PC-9 (cell line): ENCODE data around the gene KRT222. TPM values are rescaled to one million over a fixed set of nuclear protein-coding genes. Genes with fewer than 3 reads are reported as not detected.

ENCODE experiments used
- BruUV-seq: library from RNA; stranded (reverse); fragments of 400-500 nt; replicated peaks from 2 replicates; lab custom pipeline; 2021; lab: Mats Ljungman, UMichigan
- CTCF ChIA-PET: fragments of 300-600 bp; sonication (Branson Sonifier 250); formaldehyde crosslinking; loops from one replicate; lab custom pipeline; 2022; ENCODE audit warnings: antibody characterized with exemption; lab: Charles Lee
- POLR2A ChIA-PET: fragments of 300-600 bp; sonication (Branson Sonifier 250); formaldehyde crosslinking; loops from one replicate; lab custom pipeline; 2022; ENCODE audit warnings: antibody characterized with exemption; ENCODE audit not compliant: unreplicated experiment; lab: Charles Lee
- DNase-seq, 2 experiments: peaks; one replicate each; pipeline versions ENCODE4 v3.0.0 to v3.0.0-alpha.2; 2015 to 2022; ENCODE audit warnings: mixed read lengths in 1 of 2
- H2AFZ ChIP-seq: fragments of 200-600 bp; sonication (generic); 2 replicates; pipeline ENCODE4 v1.8.1; 2017; ENCODE audit warnings: antibody characterized with exemption
- H3F3A ChIP-seq: fragments of 200-600 bp; sonication (generic); 2 replicates; pipeline ENCODE4 v1.8.1; 2017; ENCODE audit warnings: antibody characterized with exemption, mild to moderate bottlenecking, low read depth; ENCODE audit not compliant: insufficient read depth
- H3K27ac ChIP-seq: fragments of 200-600 bp; sonication (generic); 2 replicates; pipeline ENCODE4 v1.6.1; 2016; ENCODE audit warnings: mixed run types
- H3K27me3 ChIP-seq: fragments of 200-600 bp; sonication (generic); 2 replicates; pipeline ENCODE4 v1.6.1; 2016; ENCODE audit warnings: low read depth, mixed run types; ENCODE audit not compliant: insufficient read depth
- H3K36me3 ChIP-seq: fragments of 200-600 bp; sonication (generic); 2 replicates; pipeline ENCODE4 v1.6.1; 2016; ENCODE audit warnings: low read depth, mixed run types
- H3K4me1 ChIP-seq: fragments of 200-600 bp; sonication (generic); replicated peaks from 2 replicates; pipeline ENCODE4 v1.6.1; 2016; ENCODE audit warnings: mixed run types; ENCODE audit not compliant: insufficient read depth
- H3K4me2 ChIP-seq: fragments of 200-600 bp; sonication (generic); 2 replicates; pipeline ENCODE4 v1.6.1; 2017; ENCODE audit warnings: mixed run types
- H3K4me3 ChIP-seq: fragments of 200-600 bp; sonication (generic); 2 replicates; pipeline ENCODE4 v1.6.1; 2016; ENCODE audit warnings: mixed run types
- H3K79me2 ChIP-seq: fragments of 200-600 bp; sonication (generic); 2 replicates; pipeline ENCODE4 v1.6.1; 2017; ENCODE audit warnings: low read depth, mixed run types
- H3K9me2 ChIP-seq: fragments of 200-600 bp; sonication (generic); 2 replicates; pipeline ENCODE4 v1.8.1; 2017; ENCODE audit warnings: mild to moderate bottlenecking; ENCODE audit not compliant: insufficient read depth
- H3K9me3 ChIP-seq: fragments of 200-600 bp; sonication (generic); 2 replicates; pipeline ENCODE4 v1.8.1; 2016; ENCODE audit warnings: low read depth; ENCODE audit not compliant: insufficient read depth
- H4K20me1 ChIP-seq: fragments of 200-600 bp; sonication (generic); 2 replicates; pipeline ENCODE4 v1.8.1; 2017; ENCODE audit not compliant: insufficient read depth
- CTCF ChIP-seq: fragments of 200-600 bp; sonication (generic); conservative IDR thresholded peaks from 2 replicates; pipeline ENCODE4 v1.6.1; 2017; ENCODE audit warnings: mixed run types, antibody characterized with exemption, mild to moderate bottlenecking, moderate library complexity
- EZH2 ChIP-seq: fragments of 200-600 bp; sonication (generic); IDR thresholded peaks from 2 replicates; pipeline ENCODE4 v1.8.0; 2017; ENCODE audit warnings: antibody characterized with exemption, low read depth
- intact Hi-C: fragments of 100-400 bp; cut with micrococcal nuclease; formaldehyde crosslinking; loops from one replicate; pipeline ENCODE4 v1.10.0; 2022; ENCODE audit not compliant: unreplicated experiment
- total RNA-seq: library from RNA; stranded (reverse); gene quantifications from 2 replicates; pipeline ENCODE4 v1.2.3, GENCODE V29; 2021

KRT222 gene
- total RNA-seq, 1 experiment from 2014 or later = not detected

GRCh38 chr17:40663252-40663651 is 1.7 kb downstream of the KRT222 start:
- H3K4me1 ChIP-seq = no peaks in the 10 kb centered on the region
- no peaks in the 10 kb centered on the region for H3K79me2 ChIP-seq
- no peak overlapping the region; the same call in 1 of the 2 replicates for H2AFZ ChIP-seq
- H3K4me3 ChIP-seq = no peak overlapping the region
- H4K20me1 ChIP-seq = no peaks in the 10 kb centered on the region
- no peak for DNase-seq
- no peaks in the 10 kb centered on the region for H3K27me3 ChIP-seq
- H3K9me2 ChIP-seq = no peaks in the 10 kb centered on the region
- BruUV-seq = no TSS peak
- no peaks in the 10 kb centered on the region for H3F3A ChIP-seq
- POLR2A ChIA-PET = no interaction called here
- H3K4me2 ChIP-seq = no peak overlapping the region
- H3K36me3 ChIP-seq = no peaks in the 10 kb centered on the region
- no peak for TF ChIP-seq CTCF
- TF ChIP-seq EZH2 = no peak
- H3K27ac ChIP-seq = no peak overlapping the region
- CTCF ChIA-PET = no interaction called here
- H3K9me3 ChIP-seq = no peaks in the 10 kb centered on the region
- intact Hi-C loops = no loop called here

DNA sequence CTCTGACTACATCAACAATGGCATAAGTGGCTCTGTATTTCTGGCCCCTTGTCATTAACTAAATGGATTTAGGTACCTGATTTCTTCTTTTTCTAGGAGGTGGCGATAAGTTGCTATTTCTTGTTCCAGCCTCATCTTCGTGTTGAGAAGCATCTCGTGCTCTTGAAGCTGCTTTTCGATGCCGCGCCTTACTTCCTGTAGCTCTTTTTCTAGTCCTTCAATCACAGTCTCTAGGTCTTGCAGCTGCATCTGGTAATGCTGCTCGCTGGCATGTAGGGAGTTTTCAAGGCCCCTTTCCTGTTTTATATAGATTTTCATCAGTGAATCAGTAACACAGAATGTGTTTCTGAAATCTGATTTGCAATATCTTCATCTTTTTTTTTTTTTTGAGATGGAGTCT is 5.1 kb downstream of the KRT222 start:
- Histone ChIP-seq H3K9me2 (no peaks in the 10 kb centered on the region), H3K79me2 (no peaks in the 10 kb centered on the region), H2AFZ (no peak overlapping the region), H3K27ac (no peak overlapping the region), H3K4me2 (no peak overlapping the region), H3K4me3 (no peak overlapping the region), H3K27me3 (no peaks in the 10 kb centered on the region), H3K36me3 (no peaks in the 10 kb centered on the region), H3K9me3 (no peaks in the 10 kb centered on the region), H4K20me1 (no peaks in the 10 kb centered on the region), H3K4me1 (no peaks in the 10 kb centered on the region), H3F3A (no peaks in the 10 kb centered on the region)
- POLR2A ChIA-PET = no interaction called here
- no peak for TF ChIP-seq CTCF
- BruUV-seq = no TSS peak
- CTCF ChIA-PET = no interaction called here
- intact Hi-C loops = no loop called here
- DNase-seq = no peak

- BruUV-seq = no TSS peak
- no peaks in the 10 kb centered on the region for H3K9me3 ChIP-seq
- H3F3A ChIP-seq = no peaks in the 10 kb centered on the region
- CTCF ChIA-PET = no interaction called here
- no peak for TF ChIP-seq CTCF
- no peak for TF ChIP-seq EZH2
- H3K79me2 ChIP-seq = no peaks in the 10 kb centered on the region
- H3K4me1 ChIP-seq = no peaks in the 10 kb centered on the region
- no peaks in the 10 kb centered on the region for H3K36me3 ChIP-seq
- no peaks in the 10 kb centered on the region for H3K27me3 ChIP-seq
- H3K9me2 ChIP-seq = no peaks in the 10 kb centered on the region
- no peak overlapping the region for H2AFZ ChIP-seq
- intact Hi-C loops = no loop called here
- no peak overlapping the region for H3K4me2 ChIP-seq
- H3K4me3 ChIP-seq = no peak overlapping the region
- POLR2A ChIA-PET = interaction anchor here (0.7 kb wide), 1 partner anchor 161 kb away, joined by 4 read pairs; no protein-coding TSS in a partner anchor
- H4K20me1 ChIP-seq = no peaks in the 10 kb centered on the region
- H3K27ac ChIP-seq = no peak overlapping the region
- no peak for DNase-seq
Measured at GRCh38 chr17:40658396-40658795, 6.6 kb downstream of the KRT222 start.
